HG03097 (cell line): Measurements from ENCODE around the gene SLC17A2.

Experiments used
- ATAC-seq: cut with Tn5 transposase; IDR thresholded peaks from one replicate; pipeline ENCODE4 v1.9.1; 2021; ENCODE audit not compliant: unreplicated experiment, low FRiP score

The SLC17A2 gene

DNA sequence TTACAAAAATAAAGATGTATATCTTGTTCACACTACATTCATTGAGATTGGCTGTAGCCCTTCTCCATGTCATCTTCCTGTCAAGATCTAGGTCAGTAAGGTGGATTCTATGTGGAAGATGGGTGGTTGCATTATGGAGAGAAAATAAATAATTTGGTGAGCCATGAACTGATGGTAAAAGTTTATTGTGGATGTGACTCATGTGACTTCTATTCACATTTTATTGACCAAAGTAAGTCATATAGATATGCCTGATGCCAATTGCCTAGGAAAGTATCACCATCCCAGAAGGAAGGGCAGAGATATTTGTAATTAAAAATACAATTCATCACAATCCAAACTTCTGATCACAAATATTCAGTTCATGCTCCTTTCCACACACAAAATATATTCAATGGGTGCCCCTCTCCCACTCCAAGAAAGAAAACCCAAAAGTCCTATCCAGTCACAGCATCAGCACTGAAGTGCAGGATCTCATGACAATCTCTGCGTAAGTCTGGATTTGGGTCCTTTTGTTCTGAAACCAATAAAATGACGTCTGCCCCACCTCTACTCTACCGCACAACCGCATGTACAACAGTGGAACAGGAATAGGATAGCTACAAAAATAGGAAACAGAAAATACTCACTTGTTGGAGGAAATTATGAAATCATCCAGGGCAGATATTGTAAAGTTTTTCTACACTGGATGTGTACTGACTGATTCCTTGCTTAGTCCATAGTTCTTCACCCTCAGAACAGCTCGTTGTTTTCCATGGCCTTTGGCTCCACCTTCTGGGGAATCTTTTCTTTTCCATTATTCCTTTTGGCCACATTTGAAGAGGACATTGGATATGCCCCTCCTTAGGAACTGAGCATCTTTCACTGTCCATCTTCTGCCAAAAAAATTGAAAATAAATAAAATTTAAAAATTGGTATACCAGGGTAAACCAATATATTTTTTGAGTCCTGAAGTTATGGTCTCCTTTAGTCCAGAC is 40.3 kb downstream of the SLC17A2 start:
- no peak for ATAC-seq

DNA sequence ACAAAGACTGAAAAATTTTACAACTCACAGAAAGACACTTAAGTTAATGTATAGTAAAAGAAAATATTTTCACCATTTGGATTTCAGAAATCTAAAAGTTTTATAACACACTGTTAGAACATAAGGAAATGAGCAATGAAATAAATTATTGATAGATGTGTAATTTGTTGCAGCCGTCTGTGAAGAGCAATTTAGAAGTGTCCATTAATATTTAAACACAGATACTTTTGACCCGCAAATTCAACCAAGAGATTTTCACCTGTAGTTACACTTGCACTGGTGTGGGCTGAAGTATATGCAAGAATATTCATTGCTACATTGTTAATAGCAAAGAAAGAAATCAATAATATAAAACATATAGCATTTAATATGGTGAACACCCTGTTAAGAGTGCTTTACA is 41.9 kb downstream of the SLC17A2 start:
- no peak for ATAC-seq

GRCh38 chr6:25886066-25886465 is 44.4 kb downstream of the SLC17A2 start:
- ATAC-seq = no peak

- ATAC-seq = no peak
These were observed 46.5 kb downstream of the SLC17A2 start for GRCh38 chr6:25883991-25884390.

DNA sequence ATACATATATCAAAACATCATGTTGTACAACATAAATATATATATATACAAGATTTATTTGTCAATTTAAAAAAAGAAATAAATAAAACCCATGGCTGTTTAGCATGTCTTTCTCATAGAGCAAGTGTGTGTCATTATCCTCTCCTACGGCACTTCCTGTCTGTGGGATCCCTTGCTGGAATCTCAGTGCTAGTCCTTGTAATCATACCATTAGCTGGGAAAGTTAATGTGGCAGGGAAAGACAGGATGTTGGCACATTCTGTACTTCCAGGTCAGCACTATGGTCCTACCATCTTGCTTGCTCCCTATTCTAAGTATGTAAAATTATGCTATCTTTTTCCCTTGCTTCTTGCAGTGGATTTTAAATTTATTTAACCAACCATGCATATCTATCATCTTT is 47.0 kb downstream of the SLC17A2 start:
- ATAC-seq = no peak

DNA sequence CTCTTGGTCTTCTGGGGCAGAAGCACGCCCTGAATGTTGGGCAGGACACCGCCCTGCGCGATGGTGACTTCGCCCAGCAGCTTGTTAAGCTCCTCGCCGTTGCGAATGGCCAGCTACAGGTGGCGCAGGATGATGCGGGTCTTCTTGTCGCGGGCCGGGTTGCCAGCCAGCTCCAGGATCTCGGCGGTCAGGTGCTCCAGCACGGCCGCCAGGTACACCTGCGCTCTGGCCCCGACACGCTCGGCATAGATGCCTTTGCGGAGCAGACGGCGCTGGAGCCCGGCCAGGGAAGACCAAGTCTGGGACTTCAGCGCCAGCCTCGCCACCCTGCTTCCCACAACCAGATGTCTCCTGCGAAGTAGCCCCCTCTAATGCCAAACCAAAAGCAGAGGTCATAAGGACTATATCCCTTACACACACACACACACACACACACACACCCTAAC is 48.4 kb downstream of the SLC17A2 start:
- ATAC-seq = no peak

GRCh38 chr6:25880601-25881000 is 49.9 kb downstream of the SLC17A2 start:
- ATAC-seq = no peak

- no peak for ATAC-seq
These were observed 51.7 kb downstream of the SLC17A2 start for GRCh38 chr6:25878721-25879322.

DNA sequence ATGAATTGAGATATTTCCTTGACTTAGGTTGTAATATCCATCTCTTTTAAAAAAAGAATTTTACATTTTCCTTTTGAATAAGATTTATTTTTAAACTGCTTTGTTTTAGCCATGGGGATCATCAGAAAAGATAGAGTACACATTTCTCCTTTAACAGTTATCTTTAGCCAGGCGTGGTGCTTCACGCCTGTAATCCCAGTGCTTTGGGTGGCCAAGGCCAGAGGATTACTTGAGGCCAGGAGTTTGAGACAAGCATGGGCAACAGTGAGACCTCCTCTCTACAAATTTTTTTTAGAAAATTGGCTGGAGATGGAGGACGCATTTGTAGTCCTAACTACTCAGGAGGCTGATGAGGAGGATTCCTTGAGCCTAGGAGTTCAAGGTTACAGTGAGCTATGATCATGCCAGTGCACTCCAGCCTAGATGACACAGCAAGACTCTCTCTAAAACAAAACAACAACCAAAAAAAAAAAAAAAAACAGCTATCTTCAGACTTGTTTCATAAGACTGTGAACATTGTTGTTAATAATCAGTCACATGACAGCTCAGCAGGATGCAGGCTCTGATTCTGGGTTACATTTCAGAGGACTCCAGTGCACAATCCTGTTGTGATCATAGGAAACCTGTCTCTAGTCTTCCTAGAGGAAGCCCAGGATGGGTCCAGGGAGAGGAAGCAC is 54.4 kb downstream of the SLC17A2 start:
- ATAC-seq = no peak

DNA sequence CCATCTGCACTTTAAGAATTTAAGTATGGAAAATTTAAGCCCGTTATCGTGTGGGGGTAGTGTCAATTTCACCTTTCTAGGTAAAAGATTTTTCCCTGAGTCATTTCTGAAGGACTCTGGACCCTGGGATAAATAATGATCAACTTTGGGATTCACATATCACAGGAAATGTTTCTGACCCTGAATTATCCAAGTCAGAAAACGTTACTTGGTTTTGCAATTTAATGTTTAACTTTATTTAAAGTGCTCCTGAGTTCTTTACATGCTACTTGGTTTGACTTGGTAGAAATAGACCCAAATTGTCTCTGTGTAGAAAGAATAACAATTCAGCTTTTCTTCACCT is 55.0 kb downstream of the SLC17A2 start:
- no peak for ATAC-seq

DNA sequence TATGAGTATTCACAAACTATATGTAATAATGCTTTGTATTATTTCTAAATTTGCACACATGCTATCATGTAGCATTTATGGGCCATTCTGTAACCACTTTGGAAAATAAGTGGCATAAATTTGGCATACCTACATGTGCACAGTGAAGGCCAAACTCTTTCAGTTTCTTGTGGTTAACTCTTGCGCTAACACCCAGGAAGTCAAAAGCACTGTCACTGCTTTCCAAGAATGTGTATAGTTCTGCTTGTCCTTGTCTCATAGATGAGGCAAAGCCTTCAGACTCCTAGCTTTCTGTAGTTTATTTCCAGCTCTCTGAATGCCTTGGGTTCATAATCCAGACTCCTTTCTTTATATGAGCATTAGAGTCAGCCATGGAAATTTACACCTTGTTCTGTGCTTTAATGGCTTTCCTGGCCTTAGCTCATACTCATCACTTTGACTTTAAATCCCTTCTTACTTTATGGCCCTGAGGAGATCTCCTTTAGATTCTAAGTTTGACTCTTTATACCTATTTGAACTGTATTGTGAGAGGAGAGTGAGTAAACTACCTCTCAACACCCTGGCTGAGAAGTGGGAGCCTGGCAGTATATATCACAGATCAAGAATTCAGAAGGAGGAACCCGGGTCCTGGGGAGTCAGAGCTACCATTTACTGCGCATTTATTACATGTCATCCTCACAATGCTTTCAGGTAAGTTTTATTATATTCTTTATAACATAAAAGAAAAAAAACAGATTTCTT is 55.5 kb downstream of the SLC17A2 start:
- ATAC-seq = no peak

- ATAC-seq = no peak
These were observed 56.4 kb downstream of the SLC17A2 start, which contains the start of gene SLC17A3 for GRCh38 chr6:25874118-25874517. TSS of gene SLC17A3 (minus strand) at chr6:25874243. CDS start at chr6:25868387, 5,856 bp downstream.

- no peak for ATAC-seq
These were observed 57.7 kb downstream of the SLC17A2 start for GRCh38 chr6:25872814-25873213.

DNA sequence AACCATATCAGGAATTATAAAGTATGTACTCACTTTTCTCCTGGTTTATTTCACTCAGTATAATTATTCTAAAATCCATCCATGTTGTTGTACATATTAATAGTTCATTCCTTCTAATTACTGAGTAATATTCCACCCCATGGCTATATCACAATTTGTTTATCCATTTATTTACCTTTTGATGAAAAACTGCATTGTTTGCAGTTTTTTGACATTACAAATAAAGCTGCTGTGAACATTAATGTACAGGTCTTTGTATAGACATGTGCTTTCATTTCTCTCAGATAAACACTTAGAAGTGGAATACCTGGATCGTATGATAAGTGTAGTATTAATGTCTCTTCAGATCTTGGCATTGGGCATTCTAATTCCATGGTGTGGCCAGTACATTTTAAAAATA is 60.7 kb downstream of the SLC17A2 start:
- no peak for ATAC-seq

GRCh38 chr6:25868436-25869183 is 61.9 kb downstream of the SLC17A2 start:
- ATAC-seq = no peak

DNA sequence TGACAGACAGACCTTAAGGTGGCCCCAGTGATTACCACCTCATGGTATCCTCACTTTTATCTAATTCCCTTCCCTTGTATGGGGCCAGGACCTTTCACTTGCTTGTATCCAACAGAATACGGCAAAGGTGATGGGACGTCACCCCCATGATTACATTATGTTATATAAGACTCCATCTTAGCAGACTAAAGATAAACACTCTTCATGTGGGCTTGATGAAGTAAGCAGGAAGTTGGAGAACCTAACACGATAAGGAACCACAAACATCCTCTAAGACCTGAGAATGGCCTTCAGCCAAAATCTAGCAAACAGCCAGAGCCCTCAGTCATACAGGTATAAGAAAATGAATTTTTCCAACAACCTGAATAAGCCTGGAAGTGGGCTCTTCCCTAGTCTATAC is 64.5 kb downstream of the SLC17A2 start:
- no peak for ATAC-seq

DNA sequence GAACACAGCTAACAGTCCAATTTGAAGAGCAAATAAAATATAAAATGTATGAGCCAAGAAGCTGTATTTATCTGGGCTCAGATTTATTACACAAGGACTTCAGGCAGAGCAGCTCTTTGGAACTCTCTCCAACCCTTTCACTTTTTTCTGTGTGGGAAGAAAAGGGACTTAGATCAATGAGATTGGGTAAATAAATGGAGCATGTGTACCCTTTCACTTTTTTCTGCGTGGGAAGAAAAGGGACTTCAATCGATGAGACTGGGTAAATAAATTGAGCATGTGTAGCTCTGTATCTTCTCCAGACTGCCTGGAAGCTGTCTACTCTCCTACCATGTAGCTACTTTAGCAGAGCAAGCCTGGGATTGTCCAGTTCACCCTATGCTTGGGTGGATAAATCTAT is 67.1 kb downstream of the SLC17A2 start:
- no peak for ATAC-seq
